GM12872 (cell line): ENCODE results near the gene COL27A1.

Experiments used
- TF ChIP-seq, protein P1 (sequence below): IDR thresholded peaks from 3 replicates; pipeline ENCODE4 v1.5.1; 2011; ENCODE audit warnings: low read depth, mild to moderate bottlenecking, low read length, moderate library complexity; ENCODE audit not compliant: insufficient read depth

Gene COL27A1

DNA sequence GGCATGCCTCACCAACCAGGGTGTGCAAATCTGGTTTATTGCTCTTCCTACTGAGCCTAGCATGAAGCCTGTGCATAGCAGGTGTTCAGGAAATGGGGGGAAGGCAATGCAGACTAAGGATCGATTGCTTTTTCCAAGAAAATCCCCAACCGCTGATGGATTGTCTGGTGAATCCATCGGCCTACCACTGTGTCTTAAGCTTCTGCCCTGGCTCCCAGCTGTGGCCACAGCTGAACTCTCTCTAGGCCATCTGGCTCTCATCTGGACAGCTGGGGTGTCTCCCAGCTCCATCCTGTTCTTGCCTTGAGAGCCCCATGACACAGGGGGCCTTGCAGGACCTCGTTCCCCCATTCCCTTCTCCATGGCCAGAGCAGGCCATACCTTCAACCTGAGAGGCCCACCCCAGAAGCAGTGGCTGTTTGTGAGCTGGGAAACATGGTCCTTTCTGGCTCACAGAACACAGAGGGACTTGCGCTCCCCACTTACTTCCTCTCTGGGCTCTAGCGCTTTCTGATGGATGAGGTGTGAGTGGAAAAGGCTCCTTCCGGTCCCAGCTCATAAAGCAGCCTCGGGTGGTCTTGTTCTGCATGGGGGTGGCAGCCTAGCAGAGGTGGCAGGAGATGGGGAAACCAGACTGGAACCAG, 41.8 kb downstream of the COL27A1 start:
- TF ChIP-seq, protein P1, sequence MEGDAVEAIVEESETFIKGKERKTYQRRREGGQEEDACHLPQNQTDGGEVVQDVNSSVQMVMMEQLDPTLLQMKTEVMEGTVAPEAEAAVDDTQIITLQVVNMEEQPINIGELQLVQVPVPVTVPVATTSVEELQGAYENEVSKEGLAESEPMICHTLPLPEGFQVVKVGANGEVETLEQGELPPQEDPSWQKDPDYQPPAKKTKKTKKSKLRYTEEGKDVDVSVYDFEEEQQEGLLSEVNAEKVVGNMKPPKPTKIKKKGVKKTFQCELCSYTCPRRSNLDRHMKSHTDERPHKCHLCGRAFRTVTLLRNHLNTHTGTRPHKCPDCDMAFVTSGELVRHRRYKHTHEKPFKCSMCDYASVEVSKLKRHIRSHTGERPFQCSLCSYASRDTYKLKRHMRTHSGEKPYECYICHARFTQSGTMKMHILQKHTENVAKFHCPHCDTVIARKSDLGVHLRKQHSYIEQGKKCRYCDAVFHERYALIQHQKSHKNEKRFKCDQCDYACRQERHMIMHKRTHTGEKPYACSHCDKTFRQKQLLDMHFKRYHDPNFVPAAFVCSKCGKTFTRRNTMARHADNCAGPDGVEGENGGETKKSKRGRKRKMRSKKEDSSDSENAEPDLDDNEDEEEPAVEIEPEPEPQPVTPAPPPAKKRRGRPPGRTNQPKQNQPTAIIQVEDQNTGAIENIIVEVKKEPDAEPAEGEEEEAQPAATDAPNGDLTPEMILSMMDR: no peak

- TF ChIP-seq, protein P1: no peak
Measured at GRCh38 chr9:114198249-114199040, 43.1 kb downstream of the COL27A1 start.

GRCh38 chr9:114200721-114201300, 45.5 kb downstream of the COL27A1 start:
- TF ChIP-seq, protein P1: no peak

GRCh38 chr9:114202396-114202795, 47.1 kb downstream of the COL27A1 start:
- TF ChIP-seq, protein P1: no peak

DNA sequence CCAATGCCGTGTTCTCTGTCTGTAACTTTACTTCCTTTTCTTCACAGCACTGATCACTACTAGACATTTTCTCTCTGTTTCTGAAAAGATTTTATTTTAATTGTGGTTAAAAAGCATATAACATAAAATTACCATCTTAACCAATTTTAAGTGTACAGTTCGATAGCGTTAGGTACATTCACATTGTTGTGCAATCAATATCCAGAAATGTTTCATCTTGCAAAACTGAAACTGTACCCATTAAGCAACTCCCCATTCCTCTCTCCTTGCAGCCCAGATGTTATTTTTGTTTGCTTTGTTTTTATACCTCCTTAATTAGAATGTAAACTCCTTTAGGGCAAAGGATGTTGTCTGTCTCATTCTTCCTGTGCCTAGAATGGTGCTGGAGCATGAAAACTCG, 47.5 kb downstream of the COL27A1 start:
- TF ChIP-seq, protein P1: no peak

GRCh38 chr9:114203410-114204140, 48.2 kb downstream of the COL27A1 start:
- TF ChIP-seq, protein P1: no peak

DNA sequence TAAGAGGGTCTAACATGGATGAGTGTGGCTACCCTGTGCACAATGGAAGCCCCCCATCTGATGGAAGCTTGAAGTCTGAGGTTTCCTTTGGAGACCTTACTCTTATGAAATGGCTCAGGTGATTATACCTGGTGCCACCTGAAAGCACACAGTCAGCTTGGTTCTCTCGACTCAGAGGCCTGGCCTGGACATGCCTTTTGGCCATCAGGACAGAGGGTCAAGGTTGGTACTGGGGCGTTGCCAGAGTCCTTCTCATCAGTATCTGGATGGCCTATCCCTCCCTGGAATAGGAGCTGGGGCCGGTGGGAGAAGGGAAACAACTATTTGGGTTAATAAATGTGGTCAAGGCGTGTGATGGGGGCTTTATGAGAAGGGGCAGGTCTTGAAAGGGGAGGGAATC, 48.9 kb downstream of the COL27A1 start:
- TF ChIP-seq, protein P1: no peak
